ENCODE data around the gene CD22.
"Not testable (repeated sequence)": the region's sequence is repeated elsewhere in the genome, so short reads cannot be mapped to it uniquely, and the experiment has no call there.

Gene CD22

GRCh38 chr19:35328851-35329285 lies at the start of gene CD22:
TSS of gene CD22 (plus strand) at chr19:35329187. CDS start at chr19:35332041, 2,854 bp downstream.
- no peak for DNase-seq

GRCh38 chr19:35279374-35279773 lies 49.6 kb upstream of the CD22 start:
- DNase-seq = no peak

- no peak for DNase-seq
These were observed 48.8 kb upstream of the CD22 start for GRCh38 chr19:35279985-35280821.

- no peak for DNase-seq
These were observed 47.7 kb upstream of the CD22 start for GRCh38 chr19:35281303-35281702.

DNA sequence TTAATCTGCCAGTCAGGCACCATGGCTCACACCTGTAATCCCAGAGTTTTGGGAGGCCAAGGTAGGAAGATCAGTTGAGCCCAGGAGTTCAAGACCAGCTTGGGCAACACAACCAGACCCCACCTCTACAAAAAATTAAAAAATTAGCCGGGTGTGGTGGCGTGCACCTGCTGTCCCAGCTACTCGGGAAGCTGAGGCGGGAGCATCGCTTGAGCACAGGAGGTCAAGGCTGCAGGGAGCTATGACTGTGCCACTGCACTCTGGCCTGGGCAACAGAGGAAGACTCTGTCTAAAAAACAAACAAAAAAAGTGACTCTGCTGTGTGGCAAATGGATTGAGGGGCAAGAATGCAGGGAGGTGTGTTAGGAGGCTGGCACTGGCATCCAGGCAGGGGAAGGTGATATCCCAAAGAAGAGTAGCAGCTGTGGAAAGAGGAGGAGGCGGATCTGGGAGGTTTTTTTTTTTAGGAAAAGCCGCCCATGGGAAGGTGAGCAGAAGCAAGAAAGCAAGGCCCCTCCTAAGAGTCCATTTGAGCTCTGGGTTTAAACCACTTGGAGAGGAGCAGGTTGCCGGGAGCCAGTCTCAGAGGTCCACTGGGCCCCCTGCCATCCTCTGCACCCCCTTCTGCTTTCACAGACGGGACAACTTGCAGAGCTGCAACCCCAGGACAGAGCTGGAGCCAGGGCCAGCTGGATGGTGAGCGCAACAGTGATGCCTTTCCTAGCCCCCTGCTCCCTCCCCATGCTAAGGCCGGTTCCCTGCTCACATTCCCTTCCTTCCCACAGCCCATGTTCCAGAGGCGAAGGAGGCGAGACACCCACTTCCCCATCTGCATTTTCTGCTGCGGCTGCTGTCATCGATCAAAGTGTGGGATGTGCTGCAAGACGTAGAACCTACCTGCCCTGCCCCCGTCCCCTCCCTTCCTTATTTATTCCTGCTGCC lies 44.6 kb upstream of the CD22 start:
- DNase-seq = no peak

GRCh38 chr19:35285095-35285449 lies 43.9 kb upstream of the CD22 start:
- no peak for DNase-seq

GRCh38 chr19:35285465-35285864 lies 43.5 kb upstream of the CD22 start:
- not testable (repeated sequence) for DNase-seq

- not testable (repeated sequence) for DNase-seq
These were observed 42.9 kb upstream of the CD22 start for GRCh38 chr19:35286101-35286500.

DNA sequence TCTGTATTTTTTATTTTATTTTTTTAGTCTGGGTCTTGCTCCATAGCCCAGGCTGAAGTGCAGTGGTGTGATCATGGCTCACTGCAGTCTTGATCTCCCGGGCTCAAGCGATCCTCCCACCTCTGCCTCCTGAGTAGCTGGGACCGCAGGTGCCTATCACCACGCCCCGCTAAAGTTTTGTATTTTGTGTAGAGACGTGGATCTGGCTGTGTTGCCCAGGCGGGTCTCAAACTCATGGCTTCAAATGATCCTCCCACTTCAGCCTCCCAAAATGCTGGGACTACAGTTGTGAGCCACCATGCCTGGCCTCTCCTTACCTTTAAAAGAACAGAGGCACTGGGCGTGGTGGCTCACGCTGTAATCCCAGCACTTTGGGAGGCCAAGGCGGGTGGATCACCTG lies 41.3 kb upstream of the CD22 start:
- DNase-seq = no peak

- DNase-seq = no peak
These were observed 40.7 kb upstream of the CD22 start for GRCh38 chr19:35288331-35288730.

GRCh38 chr19:35288906-35289305 lies 40.1 kb upstream of the CD22 start:
- no peak for DNase-seq

DNA sequence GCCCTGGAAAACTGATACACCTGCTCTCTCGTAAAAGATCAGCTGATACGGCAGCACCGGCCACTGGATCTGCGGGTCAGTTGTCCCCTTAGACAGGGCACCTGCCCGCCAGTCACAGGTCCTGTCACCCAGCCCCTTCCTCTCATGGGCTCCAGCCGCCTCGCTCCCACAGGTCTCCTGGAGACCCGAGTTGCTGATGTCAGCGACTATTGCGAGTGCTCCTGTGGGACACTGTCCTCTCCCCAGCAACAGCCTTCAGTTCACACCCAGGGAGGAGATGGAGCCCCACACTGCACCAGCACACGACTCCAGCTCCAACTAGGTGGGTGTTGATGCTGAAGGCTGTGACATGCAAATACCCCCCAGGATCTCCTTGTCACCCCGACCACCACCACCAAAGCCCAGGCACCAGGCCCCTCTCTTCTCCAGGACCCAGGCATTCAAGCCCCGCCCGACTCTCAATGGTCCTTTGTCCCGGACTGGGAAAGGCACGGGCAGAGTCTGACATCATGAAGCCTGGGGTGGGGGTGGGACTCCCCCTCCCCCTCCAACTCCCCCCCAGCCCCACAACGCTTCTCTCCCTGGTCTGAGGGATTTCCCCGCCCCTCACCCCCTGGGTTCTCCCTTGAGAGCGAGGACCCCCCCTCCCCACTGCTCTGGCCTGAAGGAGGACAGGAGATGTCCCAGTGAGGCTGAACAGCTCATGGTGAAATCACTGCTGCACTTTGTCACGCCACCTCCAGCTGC lies 38.4 kb upstream of the CD22 start:
- DNase-seq = no peak

- DNase-seq = no peak
These were observed 37.7 kb upstream of the CD22 start for GRCh38 chr19:35291259-35291658.

- DNase-seq = no peak
These were observed 37.1 kb upstream of the CD22 start, which contains the start of gene MAG for GRCh38 chr19:35291916-35292315. TSS of gene MAG (plus strand) at chr19:35292161. CDS start at chr19:35295409, 3,248 bp downstream.

DNA sequence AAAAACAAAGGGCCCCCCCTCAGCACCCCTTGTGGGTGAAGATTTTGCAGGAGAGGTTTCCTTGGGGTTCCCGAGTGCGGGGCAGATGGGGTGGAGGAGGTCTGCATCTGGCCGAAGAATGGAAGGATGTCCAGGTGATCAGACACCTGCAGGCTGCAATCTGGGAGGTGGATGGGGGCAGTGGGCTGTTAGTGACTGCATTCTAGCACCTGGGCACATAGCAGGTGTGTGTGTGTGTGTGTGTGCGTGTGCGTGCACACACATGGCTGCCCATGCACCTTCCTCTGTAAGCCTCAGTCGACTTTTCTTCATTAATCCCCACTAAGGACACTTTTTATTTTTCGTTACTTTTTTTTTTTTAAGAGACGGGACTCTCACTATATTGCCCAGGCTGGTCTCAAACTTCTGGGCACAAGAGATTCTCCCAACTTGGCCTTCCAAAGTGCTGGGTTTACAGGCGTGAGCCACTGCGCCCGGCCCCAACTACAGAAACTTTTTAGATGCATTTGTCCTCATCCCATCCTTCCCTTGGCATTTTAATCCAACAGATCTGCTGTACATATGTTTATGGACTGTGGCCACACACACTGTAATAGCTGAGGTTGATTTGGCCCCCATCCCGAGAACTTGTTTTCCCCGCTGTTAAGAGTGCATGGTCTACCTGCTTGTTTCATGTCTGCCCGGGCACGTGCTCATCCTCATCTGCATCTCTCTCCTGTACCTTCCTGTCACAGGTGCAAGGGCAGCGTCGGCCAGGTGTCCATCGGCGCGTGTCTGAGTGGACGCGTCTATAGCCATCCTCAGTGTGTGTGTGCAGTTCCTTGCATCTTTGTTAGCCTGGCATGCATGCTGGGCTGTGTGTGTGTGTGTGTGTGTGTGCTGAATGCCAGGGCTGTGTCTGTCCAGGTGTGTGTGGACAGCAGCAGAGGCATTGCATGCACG lies 36.3 kb upstream of the CD22 start:
- DNase-seq = no peak

DNA sequence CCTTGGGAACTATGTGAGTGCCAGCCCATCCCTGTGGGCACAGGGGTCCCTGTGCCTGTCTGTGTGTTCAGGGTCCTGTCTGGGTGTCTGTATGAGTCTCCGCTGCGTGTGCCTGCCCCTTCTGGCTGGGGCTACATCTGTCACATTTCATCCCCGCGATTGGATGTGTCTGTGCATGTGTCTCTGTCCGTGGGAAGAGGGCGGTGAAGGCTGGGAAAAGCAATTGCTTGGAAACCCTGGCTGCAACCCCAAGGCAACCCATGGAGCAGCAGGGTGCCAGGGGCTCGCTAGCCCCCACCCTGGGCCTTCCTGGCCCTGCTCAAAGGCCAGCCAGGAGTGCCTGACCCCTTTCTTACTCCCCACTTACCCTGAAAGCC lies 35.6 kb upstream of the CD22 start:
- no peak for DNase-seq

GRCh38 chr19:35293808-35294207 lies 35.2 kb upstream of the CD22 start:
- no peak for DNase-seq

DNA sequence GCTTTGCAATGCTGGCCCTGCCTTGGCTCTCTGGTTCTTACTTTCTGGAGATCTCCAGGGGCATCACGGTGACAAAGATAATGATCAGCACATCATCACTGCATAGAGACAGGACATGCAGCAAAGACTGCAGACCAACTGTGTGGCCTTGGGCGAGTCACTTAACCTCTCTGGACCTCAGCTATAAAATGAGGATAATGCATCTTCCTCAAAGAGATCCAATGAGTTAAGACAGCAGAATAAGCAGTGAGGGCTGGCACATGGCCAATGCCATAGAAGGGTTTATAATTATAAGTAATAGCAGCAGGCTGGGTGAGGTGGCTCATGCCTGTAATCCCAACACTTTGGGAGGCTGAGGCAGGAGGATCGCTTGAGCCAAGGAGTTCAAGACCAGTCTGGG lies 34.7 kb upstream of the CD22 start:
- DNase-seq = no peak

DNA sequence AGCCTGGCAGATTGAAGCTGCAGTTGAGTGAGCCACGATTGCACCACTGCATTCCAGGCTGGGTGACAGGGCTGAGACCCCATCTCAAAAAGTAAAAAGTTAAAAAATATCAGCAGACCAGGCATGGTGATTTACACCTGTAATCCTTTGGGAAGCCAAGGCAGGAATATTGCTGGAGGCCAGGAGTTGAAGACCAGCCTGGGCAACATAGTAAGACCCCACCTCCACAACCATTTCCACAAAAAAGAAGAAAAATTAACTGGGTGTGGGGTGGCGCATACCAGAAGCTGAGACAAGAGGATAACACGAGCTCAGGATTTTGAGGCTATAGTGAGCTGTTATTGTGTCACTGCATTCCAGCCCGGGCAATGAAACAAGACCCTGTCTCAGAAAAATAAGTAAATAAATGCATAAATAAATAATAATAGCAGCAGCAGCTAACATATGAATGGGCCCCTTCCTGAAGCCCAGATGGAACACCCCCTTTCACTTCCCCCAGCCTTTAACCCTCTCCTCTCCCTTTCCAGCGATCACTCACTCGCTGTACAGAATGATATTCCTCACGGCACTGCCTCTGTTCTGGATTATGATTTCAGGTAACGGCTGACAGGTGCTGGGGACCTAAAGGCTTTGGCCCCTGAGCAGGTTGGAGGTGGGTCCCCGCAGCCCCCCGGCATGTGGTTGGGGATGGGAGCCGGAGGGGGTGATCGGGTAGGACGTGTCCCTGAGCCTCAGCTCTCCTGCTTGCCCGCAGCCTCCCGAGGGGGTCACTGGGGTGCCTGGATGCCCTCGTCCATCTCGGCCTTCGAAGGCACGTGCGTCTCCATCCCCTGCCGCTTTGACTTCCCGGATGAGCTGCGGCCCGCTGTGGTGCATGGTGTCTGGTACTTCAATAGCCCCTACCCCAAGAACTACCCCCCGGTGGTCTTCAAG lies 33.9 kb upstream of the CD22 start:
- no peak for DNase-seq

- peak; percentile 75 for DNase-seq
These were observed 33.1 kb upstream of the CD22 start for GRCh38 chr19:35295792-35296462.
